Neutrophil (primary cell): Measurements from ENCODE around the gene ECHS1.

Source experiments
- H3K27ac ChIP-seq: fragments of 200-600 bp; sonication (generic); 2 replicates; pipeline ENCODE4 v1.5.1; 2016; ENCODE audit warnings: mild to moderate bottlenecking, moderate library complexity
- H3K27me3 ChIP-seq: fragments of 200-600 bp; sonication (generic); 2 replicates; pipeline ENCODE4 v1.6.0; 2016; ENCODE audit warnings: mild to moderate bottlenecking
- H3K36me3 ChIP-seq: fragments of 200-600 bp; sonication (generic); 2 replicates; pipeline ENCODE4 v1.5.1; 2017
- H3K4me1 ChIP-seq, 2 experiments: fragments of 200-600 bp in 1 of 2; sonication (generic) in 1 of 2; 1 replicate in 1 of 2; 2 replicates in 1 of 2; pipeline versions ENCODE4 v1.5.1 to v1.6.1; 2013 to 2016; ENCODE audit warnings: low read depth in 1 of 2, low read length in 1 of 2, mild to moderate bottlenecking in 1 of 2, moderate library complexity in 1 of 2; ENCODE audit not compliant: control insufficient read depth in 1 of 2, insufficient read depth in 1 of 2
- H3K4me3 ChIP-seq, 2 experiments: fragments of 200-600 bp in 1 of 2; sonication (generic) in 1 of 2; 1 replicate in 1 of 2; 2 replicates in 1 of 2; pipeline ENCODE4 v1.5.1; 2013 to 2016; ENCODE audit warnings: low read depth in 1 of 2, low read length in 1 of 2, mild to moderate bottlenecking in 1 of 2, moderate library complexity in 1 of 2
- H3K9me3 ChIP-seq: fragments of 200-600 bp; sonication (generic); 2 replicates; pipeline ENCODE4 v1.5.1; 2016
- TF ChIP-seq, protein P1 (sequence below): fragments of 200-600 bp; sonication (generic); IDR thresholded peaks from 2 replicates; pipeline ENCODE4 v1.5.1; 2016; ENCODE audit warnings: antibody characterized with exemption

Gene ECHS1

DNA sequence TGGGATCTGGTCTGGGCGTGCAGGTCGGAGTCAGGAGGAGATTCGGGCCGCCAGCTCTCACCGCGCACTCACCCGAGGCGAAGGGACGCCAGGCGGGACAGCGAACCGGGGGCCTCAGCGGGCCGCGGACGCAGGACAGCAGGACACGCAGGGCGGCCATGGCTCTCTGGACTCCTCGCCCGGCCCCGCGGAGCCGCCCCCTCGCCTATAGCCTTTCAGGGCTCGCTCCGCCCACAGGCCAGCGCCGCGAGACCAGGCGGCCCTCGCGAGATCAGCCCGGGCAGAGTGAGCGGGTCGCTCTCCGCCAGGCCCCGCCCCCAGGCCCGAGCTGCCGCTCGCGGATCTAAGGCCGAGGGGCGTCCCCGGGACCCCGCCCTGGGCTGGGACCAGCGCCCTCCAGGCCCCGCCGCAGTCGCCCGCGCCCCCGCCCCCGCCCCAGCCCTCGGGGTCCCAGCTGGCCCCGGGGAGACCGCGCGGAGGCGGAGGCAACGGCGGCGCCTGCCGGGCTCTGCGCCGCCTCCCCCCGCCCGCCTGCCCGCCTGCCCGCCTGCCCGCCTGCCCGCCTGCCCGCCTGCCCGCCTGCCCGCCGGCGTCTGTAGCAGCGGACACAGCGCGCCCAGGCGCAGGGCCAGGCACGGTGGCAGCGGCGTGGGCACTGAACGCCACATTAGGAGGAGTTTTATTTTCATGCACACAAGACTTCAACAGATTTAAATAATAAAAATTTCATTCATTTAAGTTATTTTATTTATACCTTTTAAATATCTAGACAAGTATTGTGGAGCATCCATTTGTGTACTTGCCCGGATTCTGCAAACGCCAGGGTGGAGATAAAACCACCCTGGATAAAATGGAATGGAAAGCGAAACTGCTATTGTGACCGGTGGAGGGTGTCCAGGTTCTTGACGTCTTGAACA is at the start of gene ECHS1:
ECHS1 (minus strand) TSS at position 181 of the 917 bp plus-strand sequence; CDS start at position 160, 21 bp downstream.
- no peaks in the 10 kb centered on the region for H3K9me3 ChIP-seq
- peaks cover 38% of the 10 kb centered on the region for H3K27me3 ChIP-seq
- H3K4me3 ChIP-seq: peak within 1 kb of the TSS; percentile 67 to 75
- TF ChIP-seq, protein P1, sequence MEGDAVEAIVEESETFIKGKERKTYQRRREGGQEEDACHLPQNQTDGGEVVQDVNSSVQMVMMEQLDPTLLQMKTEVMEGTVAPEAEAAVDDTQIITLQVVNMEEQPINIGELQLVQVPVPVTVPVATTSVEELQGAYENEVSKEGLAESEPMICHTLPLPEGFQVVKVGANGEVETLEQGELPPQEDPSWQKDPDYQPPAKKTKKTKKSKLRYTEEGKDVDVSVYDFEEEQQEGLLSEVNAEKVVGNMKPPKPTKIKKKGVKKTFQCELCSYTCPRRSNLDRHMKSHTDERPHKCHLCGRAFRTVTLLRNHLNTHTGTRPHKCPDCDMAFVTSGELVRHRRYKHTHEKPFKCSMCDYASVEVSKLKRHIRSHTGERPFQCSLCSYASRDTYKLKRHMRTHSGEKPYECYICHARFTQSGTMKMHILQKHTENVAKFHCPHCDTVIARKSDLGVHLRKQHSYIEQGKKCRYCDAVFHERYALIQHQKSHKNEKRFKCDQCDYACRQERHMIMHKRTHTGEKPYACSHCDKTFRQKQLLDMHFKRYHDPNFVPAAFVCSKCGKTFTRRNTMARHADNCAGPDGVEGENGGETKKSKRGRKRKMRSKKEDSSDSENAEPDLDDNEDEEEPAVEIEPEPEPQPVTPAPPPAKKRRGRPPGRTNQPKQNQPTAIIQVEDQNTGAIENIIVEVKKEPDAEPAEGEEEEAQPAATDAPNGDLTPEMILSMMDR: peak; percentile 27
- peaks cover 22% of the 10 kb centered on the region for H3K36me3 ChIP-seq
- peak within 1 kb of the TSS; percentile 77 for H3K27ac ChIP-seq
- peaks cover 15 to 21% of the 10 kb centered on the region in 2 experiments for H3K4me1 ChIP-seq

DNA sequence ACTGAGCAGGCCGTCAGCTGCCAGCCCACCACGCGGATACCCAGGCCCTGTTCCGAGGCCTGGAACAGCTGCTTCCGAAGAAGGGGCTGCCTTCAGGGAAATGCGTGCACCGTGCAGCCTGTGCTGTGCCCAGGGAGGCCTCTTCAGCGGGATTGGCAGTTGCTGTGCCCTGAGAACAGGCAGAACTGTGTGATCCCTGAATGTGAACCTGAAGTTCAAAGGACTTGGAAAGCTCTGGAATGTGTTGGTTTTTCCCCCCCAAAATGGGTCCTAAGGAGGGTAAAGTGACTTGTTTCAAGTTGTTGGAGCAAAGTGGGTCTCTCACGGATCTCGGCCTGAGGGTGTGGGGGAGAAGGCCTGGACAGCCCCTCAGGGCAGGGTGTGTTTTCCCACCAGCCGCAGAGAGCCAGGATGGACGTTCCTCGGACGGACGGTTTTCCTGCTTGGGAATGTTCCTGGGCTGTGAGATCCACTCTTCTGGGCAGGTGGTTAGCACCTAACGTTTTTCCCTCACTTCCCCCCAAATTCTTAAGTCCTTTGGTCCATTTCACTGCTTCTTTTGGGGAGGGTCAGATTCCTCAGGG is 49.2 kb upstream of the ECHS1 start:
- H3K4me1 ChIP-seq: no peaks in the 10 kb centered on the region
- H3K9me3 ChIP-seq: no peaks in the 10 kb centered on the region
- peaks cover 19% of the 10 kb centered on the region for H3K36me3 ChIP-seq
- TF ChIP-seq, protein P1: no peak
- no peak overlapping the region for H3K4me3 ChIP-seq
- peaks cover 40% of the 10 kb centered on the region for H3K27me3 ChIP-seq
- no peak overlapping the region for H3K27ac ChIP-seq

GRCh38 chr10:133421336-133422222 is 48.4 kb upstream of the ECHS1 start:
- Histone ChIP-seq H3K4me1 (no peaks in the 10 kb centered on the region), H3K27ac (no peak overlapping the region), H3K9me3 (no peaks in the 10 kb centered on the region), H3K36me3 (peaks cover 19% of the 10 kb centered on the region), H3K4me3 (no peak overlapping the region), H3K27me3 (peaks cover 40% of the 10 kb centered on the region)
- TF ChIP-seq, protein P1: no peak

DNA sequence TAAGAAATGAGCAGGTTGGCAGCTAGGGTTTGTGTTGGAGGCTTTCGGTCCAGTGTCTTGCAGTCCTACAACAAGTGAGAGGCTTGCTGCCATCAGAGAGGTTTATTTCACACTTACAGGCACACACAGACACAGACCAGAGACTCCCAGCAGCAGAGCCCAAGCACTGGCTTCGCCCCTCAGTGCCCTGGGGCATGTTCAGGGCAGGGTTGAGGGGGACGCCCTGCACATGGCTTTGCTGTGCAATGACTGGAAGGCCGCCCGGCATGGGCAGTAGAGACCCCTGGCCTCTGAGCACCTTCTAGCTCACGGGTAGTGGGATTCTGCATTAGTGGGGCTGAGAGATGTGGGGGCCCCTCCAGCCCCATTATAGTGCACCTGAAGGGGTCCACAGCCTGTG is 47.4 kb upstream of the ECHS1 start:
- Histone ChIP-seq H3K36me3 (peaks cover 19% of the 10 kb centered on the region), H3K27me3 (peaks cover 40% of the 10 kb centered on the region), H3K4me3 (no peak overlapping the region), H3K9me3 (no peaks in the 10 kb centered on the region), H3K27ac (no peak overlapping the region), H3K4me1 (no peaks in the 10 kb centered on the region)
- TF ChIP-seq, protein P1: no peak

DNA sequence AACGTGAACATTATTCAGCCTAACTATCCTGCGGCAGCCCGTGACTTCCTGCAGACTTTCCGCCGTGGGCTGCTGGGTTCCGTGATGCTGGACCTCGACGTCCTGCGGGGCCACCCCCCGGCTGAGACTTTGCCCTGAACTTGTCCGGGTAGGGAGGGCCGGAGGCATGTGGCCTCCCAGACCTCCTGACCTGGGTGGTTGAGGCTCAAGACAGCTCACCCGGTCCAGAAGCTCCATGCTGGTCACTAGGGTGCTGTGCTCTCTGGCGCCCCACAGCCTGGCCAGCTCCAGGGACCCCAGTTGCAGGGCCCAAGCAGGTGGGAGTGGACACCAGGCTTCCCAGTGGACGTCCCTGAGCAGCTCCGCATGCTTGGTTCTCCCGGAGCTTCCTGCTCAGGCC is 46.9 kb upstream of the ECHS1 start:
- Histone ChIP-seq H3K36me3 (peaks cover 19% of the 10 kb centered on the region), H3K27me3 (peaks cover 35% of the 10 kb centered on the region), H3K4me3 (no peak overlapping the region), H3K9me3 (no peaks in the 10 kb centered on the region), H3K27ac (no peak overlapping the region), H3K4me1 (no peaks in the 10 kb centered on the region)
- TF ChIP-seq, protein P1: no peak
